PC-9 (cell line): ENCODE data around the gene WDR33. TPM values are rescaled to one million over a fixed set of nuclear protein-coding genes. Genes with fewer than 3 reads are reported as not detected.

ENCODE experiments used
- BruUV-seq: library from RNA; stranded (reverse); fragments of 400-500 nt; replicated peaks from 2 replicates; lab custom pipeline; 2021; lab: Mats Ljungman, UMichigan
- CTCF ChIA-PET: fragments of 300-600 bp; sonication (Branson Sonifier 250); formaldehyde crosslinking; loops from one replicate; lab custom pipeline; 2022; ENCODE audit warnings: antibody characterized with exemption; lab: Charles Lee
- POLR2A ChIA-PET: fragments of 300-600 bp; sonication (Branson Sonifier 250); formaldehyde crosslinking; loops from one replicate; lab custom pipeline; 2022; ENCODE audit warnings: antibody characterized with exemption; ENCODE audit not compliant: unreplicated experiment; lab: Charles Lee
- DNase-seq, 2 experiments: peaks; one replicate each; pipeline versions ENCODE4 v3.0.0 to v3.0.0-alpha.2; 2015 to 2022; ENCODE audit warnings: mixed read lengths in 1 of 2
- H2AFZ ChIP-seq: fragments of 200-600 bp; sonication (generic); 2 replicates; pipeline ENCODE4 v1.8.1; 2017; ENCODE audit warnings: antibody characterized with exemption
- H3F3A ChIP-seq: fragments of 200-600 bp; sonication (generic); 2 replicates; pipeline ENCODE4 v1.8.1; 2017; ENCODE audit warnings: antibody characterized with exemption, mild to moderate bottlenecking, low read depth; ENCODE audit not compliant: insufficient read depth
- H3K27ac ChIP-seq: fragments of 200-600 bp; sonication (generic); 2 replicates; pipeline ENCODE4 v1.6.1; 2016; ENCODE audit warnings: mixed run types
- H3K27me3 ChIP-seq: fragments of 200-600 bp; sonication (generic); 2 replicates; pipeline ENCODE4 v1.6.1; 2016; ENCODE audit warnings: low read depth, mixed run types; ENCODE audit not compliant: insufficient read depth
- H3K36me3 ChIP-seq: fragments of 200-600 bp; sonication (generic); 2 replicates; pipeline ENCODE4 v1.6.1; 2016; ENCODE audit warnings: low read depth, mixed run types
- H3K4me1 ChIP-seq: fragments of 200-600 bp; sonication (generic); replicated peaks from 2 replicates; pipeline ENCODE4 v1.6.1; 2016; ENCODE audit warnings: mixed run types; ENCODE audit not compliant: insufficient read depth
- H3K4me2 ChIP-seq: fragments of 200-600 bp; sonication (generic); 2 replicates; pipeline ENCODE4 v1.6.1; 2017; ENCODE audit warnings: mixed run types
- H3K4me3 ChIP-seq: fragments of 200-600 bp; sonication (generic); 2 replicates; pipeline ENCODE4 v1.6.1; 2016; ENCODE audit warnings: mixed run types
- H3K79me2 ChIP-seq: fragments of 200-600 bp; sonication (generic); 2 replicates; pipeline ENCODE4 v1.6.1; 2017; ENCODE audit warnings: low read depth, mixed run types
- H3K9me2 ChIP-seq: fragments of 200-600 bp; sonication (generic); 2 replicates; pipeline ENCODE4 v1.8.1; 2017; ENCODE audit warnings: mild to moderate bottlenecking; ENCODE audit not compliant: insufficient read depth
- H3K9me3 ChIP-seq: fragments of 200-600 bp; sonication (generic); 2 replicates; pipeline ENCODE4 v1.8.1; 2016; ENCODE audit warnings: low read depth; ENCODE audit not compliant: insufficient read depth
- H4K20me1 ChIP-seq: fragments of 200-600 bp; sonication (generic); 2 replicates; pipeline ENCODE4 v1.8.1; 2017; ENCODE audit not compliant: insufficient read depth
- CTCF ChIP-seq: fragments of 200-600 bp; sonication (generic); conservative IDR thresholded peaks from 2 replicates; pipeline ENCODE4 v1.6.1; 2017; ENCODE audit warnings: mixed run types, antibody characterized with exemption, mild to moderate bottlenecking, moderate library complexity
- EZH2 ChIP-seq: fragments of 200-600 bp; sonication (generic); IDR thresholded peaks from 2 replicates; pipeline ENCODE4 v1.8.0; 2017; ENCODE audit warnings: antibody characterized with exemption, low read depth
- intact Hi-C: fragments of 100-400 bp; cut with micrococcal nuclease; formaldehyde crosslinking; loops from one replicate; pipeline ENCODE4 v1.10.0; 2022; ENCODE audit not compliant: unreplicated experiment
- total RNA-seq: library from RNA; stranded (reverse); gene quantifications from 2 replicates; pipeline ENCODE4 v1.2.3, GENCODE V29; 2021

Gene WDR33
- total RNA-seq, 1 experiment from 2014 or later, result 59.3 TPM

- H2AFZ ChIP-seq, result no peak overlapping the region
- peaks cover 21% of the 10 kb centered on the region; the same call in 1 of the 2 replicates for H3K36me3 ChIP-seq
- ChIA-PET CTCF (interaction anchor here (0.7 kb wide), 1 partner anchor 10 kb away, joined by 3 read pairs; no protein-coding TSS in a partner anchor), POLR2A (no interaction called here)
- no peaks in the 10 kb centered on the region for H3K27me3 ChIP-seq
- no peak overlapping the region for H3K27ac ChIP-seq
- no peak overlapping the region for H3K4me3 ChIP-seq
- H3K9me2 ChIP-seq, result no peaks in the 10 kb centered on the region
- H3F3A ChIP-seq, result peaks cover 11% of the 10 kb centered on the region
- H3K4me1 ChIP-seq, result no peaks in the 10 kb centered on the region
- TF ChIP-seq CTCF, result no peak
- H3K79me2 ChIP-seq, result no peaks in the 10 kb centered on the region
- no peaks in the 10 kb centered on the region for H3K9me3 ChIP-seq
- intact Hi-C loops, result no loop called here
- no peak overlapping the region for H3K4me2 ChIP-seq
- DNase-seq, result no peak
- H4K20me1 ChIP-seq, result no peaks in the 10 kb centered on the region
- no TSS peak for BruUV-seq
These were observed 67.4 kb downstream of the WDR33 start for GRCh38 chr2:127743477-127744026.

DNA sequence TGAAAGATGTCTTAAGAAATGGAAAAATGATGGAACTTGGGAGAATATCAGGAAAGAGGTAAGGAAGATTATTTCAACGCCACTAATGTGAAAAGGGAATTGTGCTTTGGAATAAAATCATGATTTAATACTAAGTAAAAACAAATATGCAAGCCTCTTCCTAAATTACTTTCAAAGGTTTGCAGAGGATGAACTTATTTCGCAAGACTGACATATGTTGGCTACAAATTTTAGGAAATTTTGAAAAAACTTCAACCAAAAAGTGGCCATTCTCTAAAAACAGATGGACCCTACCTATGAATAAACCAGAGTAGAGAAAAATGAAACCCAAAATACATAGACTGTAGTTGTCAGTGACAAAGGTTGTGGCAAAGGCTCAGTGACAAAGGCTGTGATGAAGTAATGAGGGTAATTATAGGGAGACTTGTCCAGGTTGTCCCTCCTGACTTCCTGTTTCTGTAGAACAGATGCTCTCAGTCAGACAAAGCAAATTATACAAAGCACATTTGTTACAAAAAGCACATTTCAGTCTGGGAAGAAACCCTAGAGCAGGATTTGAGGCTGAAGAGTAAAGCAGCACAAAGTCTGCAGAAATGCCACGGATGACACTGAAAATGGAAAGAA, 70.2 kb downstream of the WDR33 start:
- Histone ChIP-seq H3K4me3 (no peak overlapping the region), H4K20me1 (no peaks in the 10 kb centered on the region), H3K36me3 (peaks cover 17% of the 10 kb centered on the region; the same call in 1 of the 2 replicates), H3K79me2 (no peaks in the 10 kb centered on the region), H3K9me3 (no peaks in the 10 kb centered on the region), H3K4me2 (no peak overlapping the region), H3F3A (peaks cover 6% of the 10 kb centered on the region; the same call in 1 of the 2 replicates), H3K27me3 (no peaks in the 10 kb centered on the region), H3K4me1 (no peaks in the 10 kb centered on the region), H3K9me2 (no peaks in the 10 kb centered on the region), H2AFZ (no peak overlapping the region), H3K27ac (no peak overlapping the region)
- DNase-seq, result no peak
- TF ChIP-seq EZH2 (no peak), CTCF (no peak)
- ChIA-PET POLR2A (no interaction called here), CTCF (no interaction called here)
- BruUV-seq, result no TSS peak
- intact Hi-C loops, result no loop called here

- Histone ChIP-seq H2AFZ (no peak overlapping the region), H3K27me3 (no peaks in the 10 kb centered on the region), H3K9me2 (no peaks in the 10 kb centered on the region), H3F3A (peaks cover 9% of the 10 kb centered on the region), H3K4me3 (no peak overlapping the region), H3K27ac (no peak overlapping the region), H3K36me3 (peaks cover 8% of the 10 kb centered on the region; the same call in 1 of the 2 replicates), H4K20me1 (no peaks in the 10 kb centered on the region), H3K4me2 (no peak overlapping the region), H3K79me2 (no peaks in the 10 kb centered on the region), H3K9me3 (no peaks in the 10 kb centered on the region), H3K4me1 (no peaks in the 10 kb centered on the region)
- no peak for TF ChIP-seq EZH2
- no peak for TF ChIP-seq CTCF
- ChIA-PET POLR2A (no interaction called here), CTCF (no interaction called here)
- no TSS peak for BruUV-seq
- DNase-seq, result no peak
- intact Hi-C loops, result no loop called here
These were observed 71.2 kb downstream of the WDR33 start for GRCh38 chr2:127739800-127740199.
